Neural cell (in vitro differentiated cells): ENCODE measurements around the gene NECAB3.

ENCODE experiments used
- CTCF ChIP-seq: fragments of 450-650 bp; IDR thresholded peaks from 2 replicates; pipeline ENCODE4 v1.5.1; 2014; ENCODE audit warnings: antibody characterized with exemption, mild to moderate bottlenecking, moderate library complexity; ENCODE audit not compliant: poor library complexity, severe bottlenecking
- EP300 ChIP-seq: fragments of 450-650 bp; conservative IDR thresholded peaks from 2 replicates; pipeline ENCODE4 v1.6.1; 2014; ENCODE audit warnings: antibody characterized with exemption, mild to moderate bottlenecking, moderate library complexity; ENCODE audit not compliant: poor library complexity, severe bottlenecking
- EZH2 ChIP-seq: fragments of 200-600, 300-800 bp; shearing (Covaris generic), sonication (generic); IDR thresholded peaks from 2 replicates; pipeline ENCODE4 v1.6.1; 2014; ENCODE audit warnings: antibody characterized with exemption, low read length, borderline replicate concordance, mild to moderate bottlenecking; ENCODE audit not compliant: insufficient read depth, poor library complexity, severe bottlenecking
- MXI1 ChIP-seq: fragments of 450-650 bp; conservative IDR thresholded peaks from 2 replicates; pipeline ENCODE4 v1.6.1; 2014; ENCODE audit warnings: antibody characterized with exemption, mild to moderate bottlenecking; ENCODE audit not compliant: poor library complexity, severe bottlenecking
- POLR2AphosphoS5 ChIP-seq: IDR thresholded peaks from 2 replicates; pipeline ENCODE4 v1.6.1; 2012
- REST ChIP-seq: IDR thresholded peaks from 2 replicates; pipeline ENCODE4 v1.6.1; 2012; ENCODE audit warnings: borderline replicate concordance
- TAF1 ChIP-seq: IDR thresholded peaks from 2 replicates; pipeline ENCODE4 v1.6.1; 2012; ENCODE audit warnings: low read depth

GRCh38 chr20:33636776-33637175 is 37.5 kb downstream of the NECAB3 start:
- no peak for TF ChIP-seq CTCF
- no peak for TF ChIP-seq POLR2AphosphoS5
- no peak for TF ChIP-seq EZH2
- no peak for TF ChIP-seq MXI1
- no peak for TF ChIP-seq REST
- no peak for TF ChIP-seq TAF1
- TF ChIP-seq EP300: no peak
